GM18499 (cell line): ENCODE results near the gene DPP3.
A peak's percentile ranks its signal among the peaks of the same experiment; 100 is the strongest.
"Not testable (repeated sequence)": the region's sequence is repeated elsewhere in the genome, so short reads cannot be mapped to it uniquely, and the experiment has no call there.

ENCODE experiments used
- ATAC-seq: cut with Tn5 transposase; IDR thresholded peaks from one replicate; pipeline ENCODE4 v1.9.1; 2021; ENCODE audit warnings: moderate number of reproducible peaks; ENCODE audit not compliant: insufficient read depth, unreplicated experiment

DPP3 gene

GRCh38 chr11:66480117-66480938 lies at the start of gene DPP3:
TSS of gene DPP3 (plus strand) at chr11:66480434. CDS start at chr11:66482201, 1,767 bp downstream.
- peak; percentile 73 for ATAC-seq

GRCh38 chr11:66431287-66431686 lies 48.9 kb upstream of the DPP3 start:
- ATAC-seq = not testable (repeated sequence)

- ATAC-seq = not testable (repeated sequence)
These were observed 48.3 kb upstream of the DPP3 start for GRCh38 chr11:66431871-66432329.

GRCh38 chr11:66432597-66432996 lies 47.6 kb upstream of the DPP3 start:
- no peak for ATAC-seq

GRCh38 chr11:66437979-66438503 lies 42.2 kb upstream of the DPP3 start:
- no peak for ATAC-seq

- peak; percentile 88 for ATAC-seq
These were observed 41.4 kb upstream of the DPP3 start, which contains the start of gene MRPL11 for GRCh38 chr11:66438504-66439466. TSS of gene MRPL11 (minus strand) at chr11:66438848. CDS start at chr11:66438754, 94 bp downstream.

GRCh38 chr11:66440101-66440939 lies 39.9 kb upstream of the DPP3 start:
- not testable (repeated sequence) for ATAC-seq

GRCh38 chr11:66440940-66441282 lies 39.3 kb upstream of the DPP3 start:
- not testable (repeated sequence) for ATAC-seq

- no peak for ATAC-seq
These were observed 36.6 kb upstream of the DPP3 start for GRCh38 chr11:66443602-66444001.

- ATAC-seq = no peak
These were observed 33.2 kb upstream of the DPP3 start for GRCh38 chr11:66447012-66447411.

- no peak for ATAC-seq
These were observed 31.7 kb upstream of the DPP3 start for GRCh38 chr11:66448523-66448922.

GRCh38 chr11:66450560-66450959 lies 29.7 kb upstream of the DPP3 start:
- no peak for ATAC-seq

GRCh38 chr11:66451663-66452062 lies 28.6 kb upstream of the DPP3 start:
- no peak for ATAC-seq

- no peak for ATAC-seq
These were observed 26.0 kb upstream of the DPP3 start for GRCh38 chr11:66454247-66454646.

GRCh38 chr11:66454828-66455227 lies 25.4 kb upstream of the DPP3 start:
- ATAC-seq = no peak

GRCh38 chr11:66457826-66458225 lies 22.4 kb upstream of the DPP3 start:
- no peak for ATAC-seq

GRCh38 chr11:66459138-66459778 lies 21.0 kb upstream of the DPP3 start:
- ATAC-seq = no peak

GRCh38 chr11:66462010-66462409 lies 18.2 kb upstream of the DPP3 start:
- no peak for ATAC-seq

- no peak for ATAC-seq
These were observed 17.3 kb upstream of the DPP3 start for GRCh38 chr11:66462911-66463310.
